Measurements from ENCODE around the gene URAD. TPM values are rescaled to one million over a fixed set of nuclear protein-coding genes. Genes with fewer than 3 reads are reported as not detected.

Gene URAD
- total RNA-seq, 2 experiments from 2014 or later, result not detected

DNA sequence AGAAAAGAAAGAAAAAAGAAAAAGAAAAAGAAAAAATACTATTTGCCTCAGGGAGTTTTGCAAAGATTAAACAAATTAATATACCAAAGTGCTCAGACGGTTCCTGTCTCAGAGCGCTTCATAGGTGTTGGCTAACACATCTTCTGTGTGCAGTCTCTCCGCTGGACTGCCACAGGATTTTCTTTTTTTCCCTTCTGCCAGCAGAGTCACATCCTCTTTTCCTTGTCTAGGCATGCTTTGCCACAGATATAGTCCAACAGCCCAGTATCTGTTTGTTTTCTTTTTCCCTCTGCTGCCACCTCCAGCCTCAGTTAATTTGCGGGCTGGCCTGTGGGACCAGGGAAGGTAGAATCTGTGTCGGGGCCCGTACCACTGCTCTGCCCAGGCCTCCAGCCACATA is 3.4 kb upstream of the URAD start:
- H4K20me1 ChIP-seq (ENCODE audit: insufficient read depth, low read length), result no peaks in the 10 kb centered on the region
- ChIA-PET POLR2A (no interaction called here), CTCF (ENCODE audit: unreplicated experiment) (no interaction called here)
- no peak overlapping the region for H3K4me3 ChIP-seq (ENCODE audit: low read depth, low read length, poor library complexity, severe bottlenecking)
- no peaks in the 10 kb centered on the region for H3K4me1 ChIP-seq (ENCODE audit: insufficient read depth, low read length, poor library complexity, severe bottlenecking)
- no peak overlapping the region for H3K4me2 ChIP-seq (ENCODE audit: low read length)
- no peaks in the 10 kb centered on the region for H3K9me2 ChIP-seq (ENCODE audit: insufficient read depth, low read length)
- intact Hi-C loops (cut with micrococcal nuclease; ENCODE audit: unreplicated experiment), result no loop called here
- no peak for DNase-seq (ENCODE audit: low spot score)
- H2AFZ ChIP-seq (ENCODE audit: low read length), result no peak overlapping the region
- H3K36me3 ChIP-seq (ENCODE audit: insufficient read depth, low read length), result no peaks in the 10 kb centered on the region
- no peak overlapping the region for H3K27ac ChIP-seq (ENCODE audit: low read depth, low read length, poor library complexity, severe bottlenecking)
- no peaks in the 10 kb centered on the region for H3K79me2 ChIP-seq (ENCODE audit: insufficient read depth, low read depth, low read length)
- no TSS peak for BruUV-seq (replicated peaks)
- TF ChIP-seq, protein P1, sequence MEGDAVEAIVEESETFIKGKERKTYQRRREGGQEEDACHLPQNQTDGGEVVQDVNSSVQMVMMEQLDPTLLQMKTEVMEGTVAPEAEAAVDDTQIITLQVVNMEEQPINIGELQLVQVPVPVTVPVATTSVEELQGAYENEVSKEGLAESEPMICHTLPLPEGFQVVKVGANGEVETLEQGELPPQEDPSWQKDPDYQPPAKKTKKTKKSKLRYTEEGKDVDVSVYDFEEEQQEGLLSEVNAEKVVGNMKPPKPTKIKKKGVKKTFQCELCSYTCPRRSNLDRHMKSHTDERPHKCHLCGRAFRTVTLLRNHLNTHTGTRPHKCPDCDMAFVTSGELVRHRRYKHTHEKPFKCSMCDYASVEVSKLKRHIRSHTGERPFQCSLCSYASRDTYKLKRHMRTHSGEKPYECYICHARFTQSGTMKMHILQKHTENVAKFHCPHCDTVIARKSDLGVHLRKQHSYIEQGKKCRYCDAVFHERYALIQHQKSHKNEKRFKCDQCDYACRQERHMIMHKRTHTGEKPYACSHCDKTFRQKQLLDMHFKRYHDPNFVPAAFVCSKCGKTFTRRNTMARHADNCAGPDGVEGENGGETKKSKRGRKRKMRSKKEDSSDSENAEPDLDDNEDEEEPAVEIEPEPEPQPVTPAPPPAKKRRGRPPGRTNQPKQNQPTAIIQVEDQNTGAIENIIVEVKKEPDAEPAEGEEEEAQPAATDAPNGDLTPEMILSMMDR (conservative IDR thresholded peaks at IDR 0.05; ENCODE audit: low read length), result no peak
- no peak for TF ChIP-seq EZH2phosphoT487 (IDR thresholded peaks at IDR 0.05; ENCODE audit: borderline replicate concordance, low read depth, low read length)
- H3K9me3 ChIP-seq (ENCODE audit: low read length), result no peaks in the 10 kb centered on the region

DNA sequence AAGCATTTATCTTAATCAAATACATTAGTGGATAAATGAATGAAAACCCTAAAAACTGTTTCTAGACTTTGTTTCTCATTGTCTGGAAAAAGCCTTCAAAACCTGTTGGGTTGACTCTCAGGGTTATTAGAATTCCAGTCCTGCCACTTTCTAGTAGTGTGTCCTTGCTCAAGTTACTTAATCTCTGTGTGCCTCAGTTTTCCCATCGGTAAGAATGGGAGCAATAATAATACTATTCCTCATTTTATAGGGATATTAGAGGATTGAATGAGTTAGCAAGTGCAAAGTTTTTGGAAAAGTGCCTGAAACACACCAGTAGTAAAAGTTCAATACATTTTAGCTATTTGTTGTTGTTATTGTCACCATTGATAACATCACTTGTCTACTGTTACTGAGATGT is 2.9 kb downstream of the URAD start:
- no peaks in the 10 kb centered on the region for H3K36me3 ChIP-seq (ENCODE audit: insufficient read depth, low read length)
- no TSS peak for BruUV-seq (replicated peaks)
- POLR2A ChIA-PET, result no interaction called here
- no peak overlapping the region for H2AFZ ChIP-seq (ENCODE audit: low read length)
- CTCF ChIA-PET (ENCODE audit: unreplicated experiment), result interaction anchor here (0.6 kb wide), 1 partner anchor 159 kb away, joined by 3 read pairs; no protein-coding TSS in a partner anchor
- H3K4me2 ChIP-seq (ENCODE audit: low read length), result no peak overlapping the region
- H3K4me3 ChIP-seq (ENCODE audit: low read depth, low read length, poor library complexity, severe bottlenecking), result no peak overlapping the region
- H3K9me3 ChIP-seq (ENCODE audit: low read length), result no peaks in the 10 kb centered on the region
- no peak for DNase-seq (ENCODE audit: low spot score)
- no peaks in the 10 kb centered on the region for H3K9me2 ChIP-seq (ENCODE audit: insufficient read depth, low read length)
- no peak overlapping the region for H3K27ac ChIP-seq (ENCODE audit: low read depth, low read length, poor library complexity, severe bottlenecking)
- no peaks in the 10 kb centered on the region for H4K20me1 ChIP-seq (ENCODE audit: insufficient read depth, low read length)
- TF ChIP-seq, protein P1 (conservative IDR thresholded peaks at IDR 0.05; ENCODE audit: low read length), result no peak
- H3K4me1 ChIP-seq (ENCODE audit: insufficient read depth, low read length, poor library complexity, severe bottlenecking), result no peaks in the 10 kb centered on the region
- H3K79me2 ChIP-seq (ENCODE audit: insufficient read depth, low read depth, low read length), result no peaks in the 10 kb centered on the region
- intact Hi-C loops (cut with micrococcal nuclease; ENCODE audit: unreplicated experiment), result loop anchor here (10.0 kb wide), 1 partner anchor 289 kb away; no protein-coding TSS in a partner anchor

DNA sequence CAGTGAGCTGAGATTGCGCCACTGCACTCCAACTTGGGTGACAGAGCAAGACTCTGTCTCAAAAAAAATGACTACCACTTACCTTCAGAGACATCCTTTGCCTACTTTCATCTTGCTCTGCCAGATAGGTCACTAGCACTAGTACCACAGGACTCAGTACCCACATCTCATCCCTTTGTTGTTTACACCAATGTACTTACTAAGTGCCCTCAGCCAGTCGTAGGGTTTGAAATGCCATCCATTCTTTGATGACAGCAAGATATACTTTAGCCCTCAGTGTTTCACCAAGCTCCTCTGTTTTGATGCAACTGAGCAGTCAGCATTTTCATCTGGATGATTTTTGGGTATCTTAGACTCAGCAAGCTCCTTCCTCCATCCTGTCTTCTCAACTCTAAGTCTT is 6.1 kb downstream of the URAD start:
- no peaks in the 10 kb centered on the region for H3K9me3 ChIP-seq (ENCODE audit: low read length)
- no peak overlapping the region for H2AFZ ChIP-seq (ENCODE audit: low read length)
- ChIA-PET POLR2A (interaction anchor here (0.6 kb wide), 1 partner anchor 549 kb away, joined by 3 read pairs; no protein-coding TSS in a partner anchor), CTCF (ENCODE audit: unreplicated experiment) (no interaction called here)
- intact Hi-C loops (cut with micrococcal nuclease; ENCODE audit: unreplicated experiment), result loop anchor here (5.0 to 10.0 kb wide), 2 partner anchors 292 to 605 kb away; no protein-coding TSS in a partner anchor
- H3K4me1 ChIP-seq (ENCODE audit: insufficient read depth, low read length, poor library complexity, severe bottlenecking), result no peaks in the 10 kb centered on the region
- TF ChIP-seq, protein P1 (conservative IDR thresholded peaks at IDR 0.05; ENCODE audit: low read length), result no peak
- TF ChIP-seq EZH2phosphoT487 (IDR thresholded peaks at IDR 0.05; ENCODE audit: borderline replicate concordance, low read depth, low read length), result no peak
- no peaks in the 10 kb centered on the region for H3K9me2 ChIP-seq (ENCODE audit: insufficient read depth, low read length)
- no peak overlapping the region for H3K4me3 ChIP-seq (ENCODE audit: low read depth, low read length, poor library complexity, severe bottlenecking)
- no peak overlapping the region for H3K4me2 ChIP-seq (ENCODE audit: low read length)
- no peak for DNase-seq (ENCODE audit: low spot score)
- no peaks in the 10 kb centered on the region for H3K79me2 ChIP-seq (ENCODE audit: insufficient read depth, low read depth, low read length)
- no peaks in the 10 kb centered on the region for H3K36me3 ChIP-seq (ENCODE audit: insufficient read depth, low read length)
- BruUV-seq (replicated peaks), result no TSS peak
- H3K27ac ChIP-seq (ENCODE audit: low read depth, low read length, poor library complexity, severe bottlenecking), result no peak overlapping the region
- no peaks in the 10 kb centered on the region for H4K20me1 ChIP-seq (ENCODE audit: insufficient read depth, low read length)

Measured in OCI-LY7 (cell line).